K562 (cell line): Measurements from ENCODE around the gene ADCYAP1R1. TPM values are rescaled to one million over a fixed set of nuclear protein-coding genes. Genes with fewer than 3 reads are reported as not detected.

Experiments
- ATAC-seq: fragments of 200-7000 bp; cut with Tn5 transposase; 3 replicates; pipeline ENCODE4 v1.9.1; 2020; ENCODE audit warnings: moderate library complexity
- BruUV-seq: library from RNA; stranded (reverse); fragments of 400-500 nt; replicated peaks from 2 replicates; lab custom pipeline; 2021; lab: Mats Ljungman, UMichigan
- CTCF ChIA-PET: fragments of 300-600 bp; formaldehyde crosslinking; extraction: SDS; loops from one replicate; lab custom pipeline; 2021; ENCODE audit warnings: low intra/inter-chr PET ratio; lab: Yijun Ruan, JAX
- POLR2A ChIA-PET: fragments of 300-600, 350-650 bp; sonication (Branson Sonifier 250); formaldehyde crosslinking; extraction: SDS; loops from one replicate; lab custom pipeline; 2021; ENCODE audit warnings: antibody characterized with exemption, inconsistent platforms; lab: Yijun Ruan, JAX
- DNase-seq, 4 experiments: peaks; one replicate each; pipeline versions ENCODE4 v3.0.0 to v3.0.0-alpha.2; 2011 to 2018; ENCODE audit warnings: low spot score in 3 of 4, mixed read lengths in 3 of 4; ENCODE audit errors: extremely low read depth in 1 of 4
- FAIRE-seq: peaks from 2 replicates; lab custom pipeline; 2011; peaks lifted over from hg19 to GRCh38; lab: Jason Lieb, UNC
- H2AFZ ChIP-seq: 2 replicates; pipeline ENCODE4 v1.6.0; 2011; ENCODE audit warnings: low read depth, low read length, control low read depth, inconsistent platforms
- H3K27ac ChIP-seq: fragments of 200-600 bp; 3 replicates; pipeline ENCODE4 v1.8.0; 2011; ENCODE audit warnings: low read depth, mild to moderate bottlenecking, control low read depth, inconsistent platforms, low read length, moderate library complexity, mixed read lengths; ENCODE audit errors: extremely low read depth
- H3K27me3 ChIP-seq, 2 experiments: fragments of 300-600 bp in 1 of 2; 2 replicates in 1 of 2; 3 replicates in 1 of 2; pipeline versions ENCODE4 v1.6.0 to v1.8.0; 2011; ENCODE audit warnings: inconsistent platforms in 2 of 2, low read length in 2 of 2, mild to moderate bottlenecking in 1 of 2, mixed read lengths in 1 of 2, moderate library complexity in 1 of 2; ENCODE audit not compliant: control insufficient read depth in 2 of 2, insufficient read depth in 2 of 2
- H3K36me3 ChIP-seq: fragments of 300-600 bp; 3 replicates; pipeline ENCODE4 v1.8.0; 2011; ENCODE audit warnings: mild to moderate bottlenecking, low read length, inconsistent platforms; ENCODE audit not compliant: control insufficient read depth, insufficient read depth
- H3K4me1 ChIP-seq, 2 experiments: fragments of 200-600 bp in 1 of 2; replicated peaks in 1 of 2; 2 replicates in 1 of 2; 3 replicates in 1 of 2; pipeline versions ENCODE4 v1.5.1 to v1.8.0; 2011; ENCODE audit warnings: inconsistent platforms in 2 of 2, low read length in 2 of 2, mild to moderate bottlenecking in 1 of 2, mixed read lengths in 1 of 2, moderate library complexity in 1 of 2; ENCODE audit not compliant: control insufficient read depth in 2 of 2, insufficient read depth in 2 of 2
- H3K4me2 ChIP-seq: 2 replicates; pipeline ENCODE4 v1.6.1; 2011; ENCODE audit warnings: low read length, control low read depth, inconsistent platforms, mixed read lengths; ENCODE audit not compliant: insufficient read depth
- H3K4me3 ChIP-seq: fragments of 200-600 bp; sonication (generic), shearing (Covaris generic); 2 replicates; pipeline ENCODE4 v1.5.1; 2016; ENCODE audit warnings: control low read depth, inconsistent platforms
- H3K79me2 ChIP-seq: fragments of 200-600 bp; 3 replicates; pipeline ENCODE4 v1.8.0; 2011; ENCODE audit warnings: low read length, inconsistent platforms; ENCODE audit not compliant: control insufficient read depth, insufficient read depth
- H3K9ac ChIP-seq, 2 experiments: 2 replicates each; pipeline versions ENCODE4 v1.6.0 to v1.6.1; 2011; ENCODE audit warnings: low read depth in 2 of 2, low read length in 2 of 2, control low read depth in 1 of 2, inconsistent platforms in 1 of 2, mild to moderate bottlenecking in 1 of 2, mixed read lengths in 1 of 2; ENCODE audit not compliant: insufficient read depth in 1 of 2
- H3K9me1 ChIP-seq: one replicate; pipeline ENCODE4 v1.6.0; 2011; ENCODE audit warnings: inconsistent platforms, mild to moderate bottlenecking, low read length, moderate library complexity; ENCODE audit not compliant: control insufficient read depth, insufficient read depth
- H3K9me3 ChIP-seq: replicated peaks from 2 replicates; pipeline ENCODE4 v1.5.1; 2011; ENCODE audit warnings: low read depth, low read length, inconsistent platforms; ENCODE audit not compliant: control insufficient read depth, insufficient read depth
- H4K20me1 ChIP-seq: replicated peaks from 2 replicates; pipeline ENCODE4 v1.6.1; 2011; ENCODE audit warnings: low read length, inconsistent platforms, mixed read lengths; ENCODE audit not compliant: control insufficient read depth, insufficient read depth
- CHD4 ChIP-seq: fragments of 200-600 bp; sonication (generic); IDR thresholded peaks from 3 replicates; pipeline ENCODE4 v1.6.1; 2012; ENCODE audit warnings: low read depth, mild to moderate bottlenecking, mixed read lengths, low read length, inconsistent platforms; ENCODE audit not compliant: insufficient read depth, insufficient replicate concordance, poor library complexity, severe bottlenecking
- HEY1 ChIP-seq: fragments of 250-450 bp; sonication (Bioruptor Pico); IDR thresholded peaks from 2 replicates; pipeline ENCODE4 v1.5.0; 2020; ENCODE audit warnings: mild to moderate bottlenecking, moderate library complexity, borderline replicate concordance
- HMG20A ChIP-seq: fragments of 450-650 bp; formaldehyde crosslinking; conservative IDR thresholded peaks from 2 replicates; pipeline ENCODE4 v1.4.0; 2020; ENCODE audit warnings: mild to moderate bottlenecking, mixed read lengths
- HMGXB4 ChIP-seq: sonication (generic); formaldehyde crosslinking; IDR thresholded peaks from 2 replicates; pipeline ENCODE4 v1.8.1; 2023; ENCODE audit warnings: mild to moderate bottlenecking, missing genetic modification reagents
- NRF1 ChIP-seq, 2 experiments: fragments of 450-650 bp; IDR thresholded peaks in 1 of 2; conservative IDR thresholded peaks in 1 of 2; 2 replicates each; pipeline ENCODE4 v1.6.1; 2014; ENCODE audit warnings: mild to moderate bottlenecking in 2 of 2
- TSHZ1 ChIP-seq: fragments of 250-450 bp; sonication (Bioruptor Pico); IDR thresholded peaks from 2 replicates; pipeline ENCODE4 v1.4.0; 2020; ENCODE audit warnings: mild to moderate bottlenecking, moderate library complexity
- ZBTB2 ChIP-seq: fragments of 450-650 bp; IDR thresholded peaks from 2 replicates; pipeline ENCODE4 v1.6.1; 2016; ENCODE audit warnings: antibody characterized with exemption
- WGBS: fragments of 100-300 bp; shearing (Covaris generic); methylation state at CpG from one replicate; pipeline ENCODE4 v1.1.6; 2016; ENCODE audit warnings: low coverage, mixed read lengths; ENCODE audit not compliant: insufficient coverage; ENCODE audit errors: missing lambda C conversion rate; 5-methylcytosine and 5-hydroxymethylcytosine counted together
- in situ Hi-C: fragments of 300-500 bp; cut with MboI; formaldehyde crosslinking; loops from 4 replicates; pipeline ENCODE4 v1.15.0; 2018; ENCODE audit warnings: inconsistent platforms, mixed read lengths
- intact Hi-C: fragments of 100-400 bp; cut with micrococcal nuclease; formaldehyde crosslinking; loops from 2 replicates; pipeline ENCODE4 v1.14.2; 2022
- polyA plus RNA-seq, 8 experiments: library from polyadenylated mRNA; depleted of rRNA in 4 of 8; stranded (reverse) in 5 of 8; unstranded in 3 of 8; fragments of >200 nt; fragmentation: Nextera tagmentation in 2 of 8; fragmentation: Illumina TruSeq in 1 of 8; extraction: Ambion mirVana in 2 of 8; extraction: Trizol in 1 of 8; gene quantifications; 2 replicates each; pipeline versions ENCODE4 v1.2.1 to v1.2.3, GENCODE V29; 2011 to 2014; ENCODE audit warnings: inconsistent platforms in 1 of 8, missing spikeins in 1 of 8
- total RNA-seq, 7 experiments: library from RNA; depleted of rRNA in 6 of 7; stranded (reverse); fragments of >200 nt in 6 of 7; fragmentation: Illumina TruSeq in 2 of 7; extraction: Trizol in 2 of 7; gene quantifications; 2 replicates each; pipeline versions ENCODE4 v1.2.1 to v1.2.3, GENCODE V29; 2011 to 2021; ENCODE audit warnings: low replicate concordance in 1 of 7
- TF ChIP-seq, protein P1 (sequence below): IDR thresholded peaks from 2 replicates; pipeline ENCODE4 v1.6.1; 2011; ENCODE audit warnings: borderline replicate concordance, low read depth, mild to moderate bottlenecking, moderate library complexity, low read length; ENCODE audit not compliant: insufficient read depth, poor library complexity, severe bottlenecking

ADCYAP1R1 gene
- total and polyA plus RNA-seq, 9 of the 15 experiments (the other 6 are each of a cell fraction or from before 2014, with no cell fraction given) = 0.03 to 0.07 TPM; not detected in 7

- no peak for DNase-seq
- Histone ChIP-seq H3K27me3 (peaks cover 0 to 25% of the 10 kb centered on the region in 2 experiments; a peak in 3 of 5 replicates), H3K79me2 (no peaks in the 10 kb centered on the region), H3K9ac (no peak overlapping the region), H3K27ac (no peak overlapping the region), H4K20me1 (no peaks in the 10 kb centered on the region), H3K9me1 (no peaks in the 10 kb centered on the region), H3K4me3 (no peak overlapping the region), H3K4me2 (no peak overlapping the region), H3K4me1 (no peaks in the 10 kb centered on the region), H3K9me3 (no peaks in the 10 kb centered on the region), H2AFZ (no peak overlapping the region), H3K36me3 (no peaks in the 10 kb centered on the region)
- no TSS peak for BruUV-seq
- no peak for FAIRE-seq
- no peak for ATAC-seq
- ChIA-PET CTCF (no interaction called here), POLR2A (interaction anchor here (0.7 to 1.8 kb wide), 3 partner anchors 9 to 141 kb away, joined by 3 to 8 read pairs (median 5); no protein-coding TSS in a partner anchor)
- 0 out of 4 replicates have a peak, but pooled peaks of 1 of the 2 experiments have one; percentile 21 for TF ChIP-seq NRF1 (conservative IDR thresholded peaks at IDR 0.05 in 1 of 2, IDR thresholded peaks at IDR 0.05 in 1 of 2)
- no peak for TF ChIP-seq HMGXB4
- TF ChIP-seq HEY1 (CRISPR knock-in tag) = no peak
- no peak for TF ChIP-seq TSHZ1 (CRISPR knock-in tag)
- TF ChIP-seq ZBTB2 = no peak
- TF ChIP-seq, protein P1, sequence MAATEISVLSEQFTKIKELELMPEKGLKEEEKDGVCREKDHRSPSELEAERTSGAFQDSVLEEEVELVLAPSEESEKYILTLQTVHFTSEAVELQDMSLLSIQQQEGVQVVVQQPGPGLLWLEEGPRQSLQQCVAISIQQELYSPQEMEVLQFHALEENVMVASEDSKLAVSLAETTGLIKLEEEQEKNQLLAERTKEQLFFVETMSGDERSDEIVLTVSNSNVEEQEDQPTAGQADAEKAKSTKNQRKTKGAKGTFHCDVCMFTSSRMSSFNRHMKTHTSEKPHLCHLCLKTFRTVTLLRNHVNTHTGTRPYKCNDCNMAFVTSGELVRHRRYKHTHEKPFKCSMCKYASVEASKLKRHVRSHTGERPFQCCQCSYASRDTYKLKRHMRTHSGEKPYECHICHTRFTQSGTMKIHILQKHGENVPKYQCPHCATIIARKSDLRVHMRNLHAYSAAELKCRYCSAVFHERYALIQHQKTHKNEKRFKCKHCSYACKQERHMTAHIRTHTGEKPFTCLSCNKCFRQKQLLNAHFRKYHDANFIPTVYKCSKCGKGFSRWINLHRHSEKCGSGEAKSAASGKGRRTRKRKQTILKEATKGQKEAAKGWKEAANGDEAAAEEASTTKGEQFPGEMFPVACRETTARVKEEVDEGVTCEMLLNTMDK = no peak
- no peak for TF ChIP-seq HMG20A (CRISPR knock-in tag)
- TF ChIP-seq CHD4 = no peak
- WGBS = 3% methylated on average over 4 of the region's 4 CpGs
- intact Hi-C loops (no loop called here), in situ Hi-C loops (loop anchor here (5.0 to 25.0 kb wide), 2 partner anchors 362 to 612 kb away; no protein-coding TSS in a partner anchor)
Measured at GRCh38 chr7:31125171-31125570, 73.1 kb downstream of the ADCYAP1R1 start.
